ENCODE results near the gene RMI1. TPM values are rescaled to one million over a fixed set of nuclear protein-coding genes. Genes with fewer than 3 reads are reported as not detected.
"Not testable (repeated sequence)": the region's sequence is repeated elsewhere in the genome, so short reads cannot be mapped to it uniquely, and the experiment has no call there.

The RMI1 gene
- total RNA-seq, 2 experiments from 2014 or later = 31.8 to 32.3 TPM

GRCh38 chr9:83992901-83993300, 12.3 kb downstream of the RMI1 start:
- ChIA-PET POLR2A (no interaction called here), CTCF (no interaction called here)

DNA sequence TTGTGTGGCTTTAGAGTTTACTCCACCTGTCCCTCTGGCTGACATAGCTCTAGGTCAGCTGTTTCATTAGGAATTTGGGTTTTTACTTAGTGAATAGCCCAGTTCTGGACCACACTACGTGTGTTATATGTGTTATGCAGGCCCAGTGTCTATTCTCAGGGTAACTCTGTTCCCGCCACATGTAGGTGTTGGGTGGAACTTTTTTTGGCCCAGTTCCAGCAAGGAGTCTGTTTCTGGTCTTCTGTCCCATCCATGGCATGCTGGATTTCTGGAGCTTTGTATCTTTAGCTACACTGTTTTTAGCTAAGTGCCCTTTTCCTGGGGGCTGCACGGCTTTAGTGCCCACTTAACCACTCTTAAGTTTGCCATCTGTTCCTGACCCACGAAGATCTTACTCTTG, 15.5 kb downstream of the RMI1 start:
- POLR2A ChIA-PET = no interaction called here
- CTCF ChIA-PET = no interaction called here

- POLR2A ChIA-PET = no interaction called here
- CTCF ChIA-PET = no interaction called here
Observed at GRCh38 chr9:83999141-83999918, 18.7 kb downstream of the RMI1 start.

- CTCF ChIA-PET = no interaction called here
- POLR2A ChIA-PET = no interaction called here
Observed at GRCh38 chr9:84000186-84000585, 19.6 kb downstream of the RMI1 start.

DNA sequence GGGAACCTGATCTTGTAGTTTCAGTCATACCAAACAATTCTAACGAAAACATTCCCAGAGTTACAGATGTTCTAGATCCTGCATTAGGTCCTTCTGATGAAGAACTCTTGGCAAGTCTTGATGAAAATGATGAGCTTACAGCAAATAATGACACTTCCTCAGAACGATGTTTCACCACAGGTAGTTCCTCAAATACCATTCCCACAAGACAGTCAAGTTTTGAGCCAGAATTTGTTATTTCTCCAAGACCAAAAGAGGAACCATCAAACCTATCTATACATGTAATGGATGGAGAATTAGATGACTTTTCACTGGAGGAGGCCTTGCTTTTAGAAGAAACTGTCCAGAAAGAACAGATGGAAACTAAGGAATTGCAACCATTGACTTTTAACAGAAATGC, 21.0 kb downstream of the RMI1 start:
- ChIA-PET POLR2A (no interaction called here), CTCF (no interaction called here)

DNA sequence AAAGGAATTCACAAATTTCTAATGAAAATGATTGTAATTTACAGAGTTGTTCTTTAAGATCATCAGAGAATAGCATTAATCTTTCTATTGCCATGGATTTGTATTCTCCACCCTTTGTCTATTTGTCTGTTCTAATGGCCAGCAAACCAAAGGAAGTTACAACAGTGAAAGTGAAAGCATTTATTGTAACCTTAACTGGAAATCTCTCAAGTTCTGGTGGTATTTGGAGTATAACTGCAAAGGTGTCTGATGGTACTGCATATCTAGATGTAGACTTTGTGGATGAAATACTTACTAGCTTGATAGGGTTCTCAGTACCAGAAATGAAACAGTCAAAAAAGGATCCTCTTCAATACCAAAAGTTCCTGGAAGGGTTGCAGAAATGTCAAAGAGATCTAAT, 21.7 kb downstream of the RMI1 start:
- POLR2A ChIA-PET = no interaction called here
- CTCF ChIA-PET = no interaction called here

- CTCF ChIA-PET = no interaction called here
- POLR2A ChIA-PET = interaction anchor here (0.6 kb wide), 1 partner anchor 138 kb away, joined by 6 read pairs; no protein-coding TSS in a partner anchor
Observed at GRCh38 chr9:84003246-84003645, 22.6 kb downstream of the RMI1 start.

DNA sequence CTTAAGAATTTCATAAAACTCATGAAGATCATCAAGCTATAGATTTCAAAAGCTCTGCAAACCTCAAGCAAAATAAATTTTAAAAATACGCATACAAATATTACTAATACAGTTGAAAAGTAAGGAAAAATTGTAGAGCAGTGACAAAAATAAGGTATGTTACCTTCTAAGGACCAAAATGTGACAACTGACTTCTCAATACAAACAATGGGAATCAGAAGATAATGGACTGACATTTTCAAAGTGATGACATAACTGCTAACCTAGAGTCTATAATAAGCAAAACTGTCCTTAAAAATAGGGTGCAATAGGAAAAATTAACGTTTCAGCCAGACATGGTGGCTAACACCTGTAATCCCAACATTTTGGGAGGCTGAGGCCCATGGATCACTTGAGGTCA, 27.1 kb downstream of the RMI1 start:
- ChIA-PET POLR2A (interaction anchor here (0.9 kb wide), 1 partner anchor 41 kb away, joined by 3 read pairs; no protein-coding TSS in a partner anchor), CTCF (no interaction called here)

DNA sequence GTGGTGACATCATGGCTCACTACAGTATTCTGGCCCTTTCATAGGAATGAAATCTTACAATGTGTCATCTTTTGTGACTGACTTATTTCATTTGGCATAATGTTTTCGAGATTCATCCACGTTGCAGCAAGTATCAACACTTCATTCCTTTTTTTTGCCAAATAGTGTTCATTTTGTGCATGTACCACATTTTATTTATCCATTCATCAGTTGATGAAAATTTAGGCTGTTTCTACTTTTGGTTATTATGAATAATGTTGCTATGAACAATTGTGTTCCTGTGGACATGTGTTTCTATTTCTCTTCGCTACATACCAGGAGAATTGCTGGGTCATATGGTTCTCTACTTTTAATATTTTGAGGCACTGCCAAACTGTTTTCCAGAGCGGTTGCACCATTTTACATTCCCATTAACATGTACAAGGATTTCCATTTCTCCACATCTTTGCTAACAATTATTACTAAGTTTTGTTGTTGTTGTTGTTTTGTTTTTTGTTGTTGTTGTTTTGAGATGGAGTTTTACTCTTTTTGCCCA, 43.5 kb downstream of the RMI1 start:
- POLR2A ChIA-PET = no interaction called here

GRCh38 chr9:84027201-84027600, 46.6 kb downstream of the RMI1 start:
- ChIA-PET POLR2A (no interaction called here), CTCF (no interaction called here)

More for the DNA sequence above, 43.5 kb downstream of the RMI1 start:
- CTCF ChIA-PET = no interaction called here

DNA sequence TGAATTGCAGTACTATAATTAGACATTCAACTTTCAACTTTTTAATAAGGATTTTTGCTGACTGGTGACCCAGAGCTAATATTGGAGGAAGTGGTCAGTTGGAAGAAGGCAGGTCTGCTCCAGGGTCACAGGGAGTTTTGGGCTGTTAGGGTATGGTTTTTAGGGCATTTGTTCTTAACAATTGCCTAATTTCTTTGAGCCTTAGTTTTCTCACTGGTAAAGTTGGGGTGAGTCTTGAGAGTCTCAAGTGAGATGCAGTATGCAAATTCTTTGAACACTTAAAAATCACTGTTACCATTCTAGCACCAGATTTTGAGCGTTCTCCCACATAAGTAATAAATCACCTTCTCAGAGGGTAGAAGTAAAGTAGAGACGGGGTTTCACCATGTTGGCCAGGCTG, 50.9 kb downstream of the RMI1 start:
- ChIA-PET POLR2A (no interaction called here), CTCF (no interaction called here)

DNA sequence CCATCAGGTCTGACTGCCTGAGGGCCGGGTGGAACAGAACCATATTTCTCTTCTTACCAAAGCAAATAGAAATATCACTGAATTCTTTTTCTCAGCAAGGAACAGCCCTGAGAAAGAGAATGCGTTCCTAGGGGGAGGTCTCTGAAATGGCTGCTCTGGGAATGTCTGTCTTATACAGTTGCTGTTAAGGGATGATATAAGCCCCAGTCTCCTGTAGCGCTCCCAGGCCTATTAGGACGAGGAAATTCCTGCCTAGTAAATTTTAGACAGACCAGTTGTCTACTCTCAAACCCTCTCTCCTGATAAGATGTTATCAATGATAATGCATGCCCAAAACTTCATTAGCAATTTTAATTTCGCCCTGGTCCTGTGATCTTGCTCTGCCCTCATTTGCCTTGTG, 61.3 kb downstream of the RMI1 start:
- CTCF ChIA-PET, POLR2A ChIA-PET: not testable (repeated sequence)

DNA sequence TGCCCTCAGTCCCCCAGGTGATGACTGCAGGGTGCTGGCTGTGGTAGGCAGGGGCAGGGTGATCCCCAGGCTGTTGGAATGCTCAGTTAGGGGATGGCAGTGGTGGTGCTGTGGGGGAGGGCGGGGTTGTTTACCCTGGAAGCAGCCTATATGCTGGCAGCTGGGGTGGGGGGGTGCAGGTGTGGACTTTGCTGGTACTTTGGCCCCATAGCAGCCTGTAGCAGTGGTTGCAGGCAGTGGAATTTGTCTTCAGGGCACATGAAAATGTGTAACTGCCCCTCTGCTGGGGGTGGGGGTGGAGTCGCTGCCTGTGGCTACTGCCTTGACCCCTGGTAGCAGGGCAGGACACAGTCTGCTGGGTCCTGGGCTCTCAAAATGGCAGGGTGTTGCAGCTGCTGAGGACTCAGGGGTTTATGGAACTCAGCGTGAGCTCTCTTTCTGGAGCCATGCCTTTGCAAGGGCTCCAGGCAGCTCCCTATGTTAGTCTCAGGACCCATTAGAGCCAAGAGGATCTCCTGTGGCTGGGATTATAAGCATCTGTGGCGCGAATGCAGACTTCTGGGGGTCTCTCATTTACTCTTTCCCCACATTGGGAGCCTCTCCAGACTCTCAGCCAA, 65.0 kb downstream of the RMI1 start:
- ChIA-PET CTCF (no interaction called here), POLR2A (no interaction called here)

Other genes starting within 250 kb of the RMI1 start
- 1 to 10 TPM; 2.1 to 3.5 TPM for gene GKAP1, start 163.0 kb upstream of the RMI1 start, total RNA-seq
- gene KIF27, start 59.4 kb upstream of the RMI1 start, total RNA-seq = 1 to 10 TPM; 3.0 to 3.7 TPM
- gene HNRNPK, start 590 bp upstream of the RMI1 start, total RNA-seq = 100 to 1,000 TPM; 882 to 890 TPM